PFSK-1 (cell line): ENCODE data around the gene CTDNEP1.

Experiments
- FOXP2 ChIP-seq: optimal IDR thresholded peaks from 2 replicates; pipeline ENCODE3; 2011; ENCODE audit warnings: borderline replicate concordance, control low read depth, inconsistent platforms; ENCODE audit not compliant: insufficient read depth; ENCODE audit errors: extremely low read length, extremely low read depth
- POLR2AphosphoS5 ChIP-seq: IDR thresholded peaks from 2 replicates; pipeline ENCODE4 v1.6.1; 2012; ENCODE audit warnings: low read depth, mild to moderate bottlenecking, control low read depth, low read length, moderate library complexity
- REST ChIP-seq, 2 experiments: IDR thresholded peaks; 2 replicates each; pipeline versions ENCODE4 v1.6.1 to v1.8.0; 2011 to 2012; ENCODE audit warnings: low read depth in 2 of 2, low read length in 2 of 2, control low read depth in 1 of 2, inconsistent platforms in 1 of 2, mild to moderate bottlenecking in 1 of 2, moderate library complexity in 1 of 2; ENCODE audit not compliant: insufficient read depth in 1 of 2
- SIN3A ChIP-seq: IDR thresholded peaks from 2 replicates; pipeline ENCODE4 v1.6.1; 2012; ENCODE audit warnings: mild to moderate bottlenecking, low read length, moderate library complexity, borderline replicate concordance; ENCODE audit not compliant: insufficient read depth
- TAF1 ChIP-seq: IDR thresholded peaks from 2 replicates; pipeline ENCODE4 v1.6.1; 2012; ENCODE audit warnings: low read length, control low read depth, borderline replicate concordance; ENCODE audit not compliant: insufficient read depth

Gene CTDNEP1

DNA sequence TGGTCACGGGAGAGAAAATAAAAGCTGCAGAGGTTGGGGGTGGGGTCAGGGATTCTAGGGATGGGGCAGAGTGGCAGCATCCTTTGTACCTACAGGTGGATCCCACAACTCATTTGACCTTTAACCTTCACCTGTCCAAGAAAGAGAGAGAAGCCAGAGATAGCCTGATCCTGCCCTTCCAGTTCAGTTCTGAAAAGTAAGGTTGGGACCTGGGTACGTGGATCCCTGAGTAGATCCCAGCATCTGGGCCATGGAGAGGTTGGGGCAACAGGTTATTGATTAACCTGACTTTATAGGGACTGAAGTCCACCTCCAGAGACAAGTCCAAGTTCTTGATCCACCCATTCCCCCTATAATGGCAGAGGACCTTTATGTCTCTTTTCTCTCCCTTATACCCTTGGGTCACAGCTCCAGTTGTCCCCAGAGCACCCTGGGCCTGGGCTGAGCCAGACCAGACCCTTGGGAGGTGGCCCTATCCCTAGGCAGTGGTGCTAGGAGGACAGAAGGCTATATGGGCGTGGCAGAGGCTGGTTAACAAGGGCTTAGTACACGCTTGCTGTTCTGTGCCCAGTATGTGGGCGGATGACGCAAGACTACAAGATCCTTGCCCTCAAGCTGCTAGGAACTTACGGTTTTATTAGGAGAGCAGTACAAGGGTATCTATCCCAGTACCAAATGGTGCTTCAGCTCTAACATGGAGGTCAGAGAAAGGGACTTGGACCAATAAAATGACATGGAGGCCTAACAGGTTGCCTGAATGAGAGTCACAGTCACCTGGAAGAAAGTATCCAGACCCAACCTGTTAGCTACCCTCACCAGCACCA, 7.4 kb upstream of the CTDNEP1 start:
- TF ChIP-seq REST (IDR thresholded peaks at IDR 0.05; ENCODE audit: insufficient read depth in 1 of 2, low read depth in 2 of 2, low read length in 2 of 2) = no peak
- TF ChIP-seq POLR2AphosphoS5 = peak; percentile 22; the same call in 1 of the 2 replicates
- no peak for TF ChIP-seq FOXP2

GRCh38 chr17:7256766-7257456, 5.4 kb upstream of the CTDNEP1 start:
- no peak for TF ChIP-seq TAF1
- TF ChIP-seq REST (IDR thresholded peaks at IDR 0.05; ENCODE audit: insufficient read depth in 1 of 2, low read depth in 2 of 2, low read length in 2 of 2) = no peak
- no peak; the same call in 1 of the 2 replicates for TF ChIP-seq POLR2AphosphoS5
- TF ChIP-seq SIN3A = no peak
- no peak for TF ChIP-seq FOXP2

GRCh38 chr17:7254511-7254910, 3.0 kb upstream of the CTDNEP1 start:
- TF ChIP-seq POLR2AphosphoS5 (no peak), TAF1 (no peak), FOXP2 (no peak), SIN3A (no peak), REST (IDR thresholded peaks at IDR 0.05; ENCODE audit: insufficient read depth in 1 of 2, low read depth in 2 of 2, low read length in 2 of 2) (no peak)

GRCh38 chr17:7253082-7253481, 1.5 kb upstream of the CTDNEP1 start:
- TF ChIP-seq REST (IDR thresholded peaks at IDR 0.05; ENCODE audit: insufficient read depth in 1 of 2, low read depth in 2 of 2, low read length in 2 of 2) (no peak), TAF1 (no peak), FOXP2 (no peak), SIN3A (no peak), POLR2AphosphoS5 (no peak)
